HEK293T (cell line): ENCODE data around the gene GAN.

Experiments used
- ELF4 ChIP-seq: fragments of 450-650 bp; IDR thresholded peaks from 2 replicates; pipeline ENCODE4 v1.6.1; 2017; ENCODE audit warnings: antibody characterized with exemption
- FOXM1 ChIP-seq: fragments of 450-650 bp; IDR thresholded peaks from 2 replicates; pipeline ENCODE4 v1.6.1; 2017; ENCODE audit warnings: mild to moderate bottlenecking, borderline replicate concordance

- TF ChIP-seq FOXM1, result no peak
- no peak for TF ChIP-seq ELF4
Measured at GRCh38 chr16:81366316-81366932, 51.7 kb downstream of the GAN start.
